HG03354 (cell line): ENCODE data around the gene SETD4.

ENCODE experiments used
- ATAC-seq: cut with Tn5 transposase; IDR thresholded peaks from one replicate; pipeline ENCODE4 v1.9.1; 2021; ENCODE audit warnings: mild to moderate bottlenecking; ENCODE audit not compliant: unreplicated experiment, poor library complexity, severe bottlenecking

Gene SETD4

GRCh38 chr21:36022427-36023091 lies 37.8 kb downstream of the SETD4 start:
- no peak for ATAC-seq

- ATAC-seq: no peak
Measured at GRCh38 chr21:36021251-36021837, 39.0 kb downstream of the SETD4 start.

GRCh38 chr21:36015045-36015444 lies 45.3 kb downstream of the SETD4 start:
- ATAC-seq: no peak

- no peak for ATAC-seq
Measured at GRCh38 chr21:36010801-36011200, 49.5 kb downstream of the SETD4 start.

- no peak for ATAC-seq
Measured at GRCh38 chr21:36008505-36008904, 51.8 kb downstream of the SETD4 start.

- no peak for ATAC-seq
Measured at GRCh38 chr21:36005879-36006400, 54.4 kb downstream of the SETD4 start.

- no peak for ATAC-seq
Measured at GRCh38 chr21:36005018-36005417, 55.3 kb downstream of the SETD4 start.

- ATAC-seq: no peak
Measured at GRCh38 chr21:36004441-36004840, 55.9 kb downstream of the SETD4 start.

GRCh38 chr21:36003776-36004175 lies 56.5 kb downstream of the SETD4 start:
- no peak for ATAC-seq

GRCh38 chr21:35996217-35996616 lies 64.1 kb downstream of the SETD4 start:
- no peak for ATAC-seq

GRCh38 chr21:35995522-35996088 lies 64.7 kb downstream of the SETD4 start:
- ATAC-seq: no peak

GRCh38 chr21:35994613-35995012 lies 65.7 kb downstream of the SETD4 start:
- ATAC-seq: no peak

GRCh38 chr21:35993875-35994490 lies 66.3 kb downstream of the SETD4 start:
- no peak for ATAC-seq

- ATAC-seq: no peak
Measured at GRCh38 chr21:35991131-35991530, 69.2 kb downstream of the SETD4 start.

GRCh38 chr21:35990609-35991008 lies 69.7 kb downstream of the SETD4 start:
- no peak for ATAC-seq

GRCh38 chr21:35989138-35989735 lies 71.1 kb downstream of the SETD4 start:
- ATAC-seq: no peak

GRCh38 chr21:35988416-35989137 lies 71.7 kb downstream of the SETD4 start:
- ATAC-seq: no peak

GRCh38 chr21:35987475-35987874 lies 72.9 kb downstream of the SETD4 start:
- no peak for ATAC-seq

GRCh38 chr21:35984654-35985361 lies 75.5 kb downstream of the SETD4 start:
- no peak for ATAC-seq
